ENCODE measurements around the gene DUSP1.
"Not testable (repeated sequence)": the region's sequence is repeated elsewhere in the genome, so short reads cannot be mapped to it uniquely, and the experiment has no call there.

DNA sequence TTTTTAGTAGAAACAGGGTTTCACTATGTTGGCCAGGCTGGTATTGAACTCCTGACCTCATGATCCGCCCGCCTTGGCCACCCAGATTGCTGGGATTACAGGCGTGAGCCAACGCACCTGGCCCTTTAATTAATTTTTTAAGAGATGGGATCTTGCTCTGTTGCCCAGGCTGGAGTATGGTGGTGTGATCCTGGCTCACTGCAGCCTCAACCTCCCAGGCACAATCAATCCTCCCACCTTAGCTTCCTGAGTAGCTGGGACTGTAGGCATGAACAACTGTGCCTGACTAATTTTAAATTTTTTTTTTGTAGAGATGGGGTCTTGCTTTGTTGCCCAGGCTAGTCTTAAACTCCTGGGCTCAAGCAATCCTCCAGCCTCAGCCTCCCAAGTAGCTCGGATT lies 12.3 kb upstream of the DUSP1 start:
- TF ChIP-seq POLR2AphosphoS5 (IDR thresholded peaks at IDR 0.05; ENCODE audit: insufficient read depth in 1 of 2, low read depth in 1 of 2); CTCF (IDR thresholded peaks at IDR 0.05): not testable (repeated sequence)

Data from vagina (tissue), 2 donors.